SH-SY5Y (cell line): ENCODE measurements around the gene SUN3.

ENCODE experiments used
- GATA2 ChIP-seq: IDR thresholded peaks from 2 replicates; pipeline ENCODE4 v1.6.1; 2011; ENCODE audit warnings: mild to moderate bottlenecking, low read depth, low read length
- GATA3 ChIP-seq: IDR thresholded peaks from 2 replicates; pipeline ENCODE4 v1.6.1; 2011; ENCODE audit warnings: low read depth, mild to moderate bottlenecking, low read length, moderate library complexity

- TF ChIP-seq GATA3 (no peak), GATA2 (no peak)
These were observed 61.2 kb downstream of the SUN3 start for GRCh38 chr7:47967708-47968107.
